PC-3 (cell line): Measurements from ENCODE around the gene NRCAM. TPM values are rescaled to one million over a fixed set of nuclear protein-coding genes. Genes with fewer than 3 reads are reported as not detected.
A peak's percentile ranks its signal among the peaks of the same experiment; 100 is the strongest.

ENCODE experiments used
- ATAC-seq: fragments of 200-7000 bp; cut with Tn5 transposase; 2 replicates; pipeline ENCODE4 v1.9.1; 2020; ENCODE audit warnings: mild to moderate bottlenecking, moderate library complexity
- BruUV-seq: library from RNA; stranded (reverse); fragments of 400-500 nt; replicated peaks from 2 replicates; lab custom pipeline; 2021; lab: Mats Ljungman, UMichigan
- CTCF ChIA-PET: fragments of 300-600 bp; sonication (Branson Sonifier 250); formaldehyde crosslinking; loops from one replicate; lab custom pipeline; 2022; ENCODE audit warnings: antibody characterized with exemption; lab: Charles Lee
- POLR2A ChIA-PET: fragments of 300-600 bp; sonication (Branson Sonifier 250); formaldehyde crosslinking; loops from one replicate; lab custom pipeline; 2022; ENCODE audit warnings: antibody characterized with exemption; ENCODE audit not compliant: unreplicated experiment; lab: Charles Lee
- DNase-seq: peaks from one replicate; pipeline ENCODE4 v3.0.0-alpha.2; 2015
- H2AFZ ChIP-seq: fragments of 300-600 bp; sonication (generic); 2 replicates; pipeline ENCODE4 v1.6.0; 2016; ENCODE audit warnings: antibody characterized with exemption, low read length
- H3F3A ChIP-seq: fragments of 300-600 bp; sonication (generic); one replicate; pipeline ENCODE4 v1.6.0; 2017; ENCODE audit warnings: antibody characterized with exemption, low read length, control low read depth, mild to moderate bottlenecking; ENCODE audit not compliant: unreplicated experiment
- H3K27ac ChIP-seq: fragments of 300-600 bp; sonication (generic); 2 replicates; pipeline ENCODE4 v1.5.1; 2016; ENCODE audit warnings: mild to moderate bottlenecking, low read length
- H3K27me3 ChIP-seq: fragments of 300-600 bp; sonication (generic); 2 replicates; pipeline ENCODE4 v1.6.1; 2016; ENCODE audit warnings: low read length, mixed read lengths
- H3K36me3 ChIP-seq: fragments of 300-600 bp; sonication (generic); 2 replicates; pipeline ENCODE4 v1.6.1; 2016; ENCODE audit warnings: low read depth, mixed run types, low read length, mixed read lengths
- H3K4me1 ChIP-seq: fragments of 300-600 bp; sonication (generic); 2 replicates; pipeline ENCODE4 v1.5.1; 2016; ENCODE audit warnings: low read length; ENCODE audit not compliant: insufficient read depth
- H3K4me2 ChIP-seq: fragments of 300-600 bp; sonication (generic); 2 replicates; pipeline ENCODE4 v1.6.0; 2016; ENCODE audit warnings: low read length
- H3K4me3 ChIP-seq: fragments of 300-600 bp; sonication (generic); 2 replicates; pipeline ENCODE4 v1.5.1; 2016; ENCODE audit warnings: mild to moderate bottlenecking, low read length, mixed read lengths
- H3K79me2 ChIP-seq: fragments of 300-600 bp; sonication (generic); 2 replicates; pipeline ENCODE4 v1.6.1; 2017; ENCODE audit warnings: low read length, mixed read lengths
- H3K9ac ChIP-seq: fragments of 300-600 bp; sonication (generic); 2 replicates; pipeline ENCODE4 v1.6.0; 2016; ENCODE audit warnings: mild to moderate bottlenecking, low read length
- H3K9me2 ChIP-seq: fragments of 300-600 bp; sonication (generic); replicated peaks from 2 replicates; pipeline ENCODE4 v1.6.1; 2016; ENCODE audit warnings: mixed run types, low read length, mixed read lengths
- H3K9me3 ChIP-seq: fragments of 300-600 bp; sonication (generic); 2 replicates; pipeline ENCODE4 v1.6.1; 2016; ENCODE audit warnings: low read length, mixed read lengths
- H4K20me1 ChIP-seq: fragments of 300-600 bp; sonication (generic); 2 replicates; pipeline ENCODE4 v1.6.1; 2016; ENCODE audit warnings: low read length, mixed read lengths
- CTCF ChIP-seq: fragments of 300-600 bp; sonication (generic); conservative IDR thresholded peaks from 2 replicates; pipeline ENCODE4 v1.5.1; 2017; ENCODE audit warnings: antibody characterized with exemption, low read depth, mild to moderate bottlenecking, low read length
- EZH2 ChIP-seq: fragments of 300-600 bp; sonication (generic); IDR thresholded peaks from one replicate; pipeline ENCODE4 v1.6.1; 2017; ENCODE audit warnings: antibody characterized with exemption, mild to moderate bottlenecking, low read length; ENCODE audit not compliant: unreplicated experiment
- EZH2phosphoT487 ChIP-seq: fragments of 300-600 bp; sonication (generic); IDR thresholded peaks from 2 replicates; pipeline ENCODE4 v1.6.1; 2018; ENCODE audit warnings: mild to moderate bottlenecking, antibody characterized with exemption, low read length, borderline replicate concordance
- intact Hi-C: fragments of 100-400 bp; cut with micrococcal nuclease; formaldehyde crosslinking; loops from 2 replicates; pipeline ENCODE4 v1.9.0; 2023
- total RNA-seq: library from RNA; depleted of rRNA; stranded (reverse); fragments of >200 nt; gene quantifications from 2 replicates; pipeline ENCODE4 v1.2.3, GENCODE V29; 2014

The NRCAM gene
- total RNA-seq, 1 experiment from 2014 or later: not detected

GRCh38 chr7:108101759-108102158 lies 354.5 kb downstream of the NRCAM start:
- CTCF ChIA-PET: no interaction called here

DNA sequence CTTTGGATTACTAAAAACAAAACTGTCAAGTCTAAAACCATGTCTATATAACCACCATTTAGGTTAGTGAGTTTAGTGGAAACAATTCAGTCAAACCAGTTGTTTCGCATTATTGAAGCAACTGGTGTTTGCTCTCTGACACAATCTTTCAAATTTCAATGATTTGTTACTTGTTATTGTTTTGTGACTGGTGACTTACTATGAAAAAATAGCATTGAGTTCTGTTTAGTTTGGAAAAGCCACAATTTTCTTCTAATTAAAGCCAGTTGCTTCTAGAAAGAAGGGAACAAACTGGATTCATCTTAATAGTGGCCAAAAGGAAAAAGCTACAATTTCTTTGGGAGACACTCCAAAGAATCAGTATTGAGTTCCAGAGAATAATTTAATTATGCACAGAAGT lies 356.5 kb downstream of the NRCAM start:
- Histone ChIP-seq H3K4me1 (peaks cover 22% of the 10 kb centered on the region), H3K9me2 (no peaks in the 10 kb centered on the region), H3K27me3 (no peaks in the 10 kb centered on the region), H2AFZ (no peak overlapping the region), H3F3A (no peaks in the 10 kb centered on the region), H4K20me1 (no peaks in the 10 kb centered on the region), H3K9ac (no peak overlapping the region), H3K27ac (no peak overlapping the region), H3K36me3 (no peaks in the 10 kb centered on the region), H3K4me2 (peak overlapping the region; percentile 37), H3K4me3 (no peak overlapping the region), H3K79me2 (no peaks in the 10 kb centered on the region), H3K9me3 (no peaks in the 10 kb centered on the region)
- no TSS peak for BruUV-seq
- TF ChIP-seq CTCF: no peak
- TF ChIP-seq EZH2phosphoT487: no peak
- no peak for TF ChIP-seq EZH2
- DNase-seq (peak; percentile 59), ATAC-seq (no peak)
- CTCF ChIA-PET: no interaction called here
- intact Hi-C loops: loop anchor here (5.0 to 10.0 kb wide), 3 partner anchors 117 to 205 kb away; partner anchors contain the start of gene DLD
- POLR2A ChIA-PET: no interaction called here

More at GRCh38 chr7:108101759-108102158, 354.5 kb downstream of the NRCAM start:
- Histone ChIP-seq H3K9me3 (no peaks in the 10 kb centered on the region), H2AFZ (no peak overlapping the region), H3K79me2 (no peaks in the 10 kb centered on the region), H4K20me1 (no peaks in the 10 kb centered on the region), H3K9ac (no peak overlapping the region), H3K4me2 (no peak overlapping the region), H3K27ac (no peak overlapping the region), H3K36me3 (no peaks in the 10 kb centered on the region), H3F3A (no peaks in the 10 kb centered on the region), H3K4me1 (peaks cover 7% of the 10 kb centered on the region; the same call in 1 of the 2 replicates), H3K27me3 (no peaks in the 10 kb centered on the region), H3K9me2 (no peaks in the 10 kb centered on the region), H3K4me3 (no peak overlapping the region)
- intact Hi-C loops: no loop called here
- POLR2A ChIA-PET: no interaction called here
- no TSS peak for BruUV-seq
- ATAC-seq (no peak), DNase-seq (no peak)
- TF ChIP-seq CTCF (no peak), EZH2phosphoT487 (no peak), EZH2 (no peak)

DNA sequence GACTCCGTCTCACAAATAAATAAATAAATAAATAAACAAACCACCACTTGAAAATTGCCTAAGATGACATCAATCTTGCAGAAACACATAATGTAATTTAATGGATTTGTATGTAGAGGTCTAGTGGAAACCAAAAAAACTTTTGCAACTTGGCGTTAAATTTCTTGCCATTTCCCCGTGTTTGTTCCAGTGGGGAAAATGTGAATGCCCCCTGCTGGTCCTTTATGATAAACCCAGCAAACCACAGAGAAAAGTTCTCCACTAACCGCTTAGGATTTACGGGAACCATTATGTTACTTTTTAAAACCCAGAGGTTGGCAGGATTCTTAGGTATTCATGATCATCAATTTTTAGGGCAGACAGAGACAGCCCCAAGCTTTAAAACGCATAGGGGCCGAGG lies 358.5 kb downstream of the NRCAM start:
- no peak overlapping the region for H3K27ac ChIP-seq
- BruUV-seq: no TSS peak
- no peaks in the 10 kb centered on the region for H3K36me3 ChIP-seq
- H3F3A ChIP-seq: no peaks in the 10 kb centered on the region
- no peaks in the 10 kb centered on the region for H3K9me3 ChIP-seq
- ChIA-PET POLR2A (no interaction called here), CTCF (no interaction called here)
- no peaks in the 10 kb centered on the region for H3K9me2 ChIP-seq
- DNase-seq: peak; percentile 59
- ATAC-seq: peak; percentile 13; the same call in 1 of the 2 replicates
- no peaks in the 10 kb centered on the region for H4K20me1 ChIP-seq
- H3K4me2 ChIP-seq: no peak overlapping the region
- H3K79me2 ChIP-seq: no peaks in the 10 kb centered on the region
- intact Hi-C loops: loop anchor here (1.0 to 10.0 kb wide), 5 partner anchors 69 to 203 kb away; partner anchors contain the start of gene DLD
- no peak overlapping the region for H3K9ac ChIP-seq
- H3K4me3 ChIP-seq: no peak overlapping the region
- no peaks in the 10 kb centered on the region for H3K27me3 ChIP-seq
- TF ChIP-seq EZH2phosphoT487: no peak
- peak; percentile 73 for TF ChIP-seq CTCF
- H3K4me1 ChIP-seq: peaks cover 27% of the 10 kb centered on the region
- H2AFZ ChIP-seq: peak overlapping the region; percentile 51
